ENCODE results near the gene PHC2.

DNA sequence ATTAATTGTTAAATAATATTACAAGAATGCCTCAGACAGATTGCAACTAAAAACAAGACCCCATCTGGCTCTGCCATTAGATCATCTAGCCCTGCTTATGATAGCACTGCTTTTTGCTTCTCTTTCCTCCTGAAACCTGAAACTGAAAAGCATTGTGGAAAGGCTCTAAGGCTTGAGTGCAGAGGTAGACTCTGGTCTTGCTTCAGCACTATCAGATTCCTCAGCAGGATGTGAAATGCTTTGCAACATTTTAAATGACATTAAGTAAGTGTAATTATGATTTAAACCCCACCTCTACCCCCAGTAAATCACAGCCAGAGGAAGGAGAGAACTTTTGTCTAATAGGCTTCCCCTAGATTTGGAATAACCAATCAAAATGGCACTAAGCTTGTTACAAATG, 32.9 kb downstream of the PHC2 start:
- TF ChIP-seq, protein P1, sequence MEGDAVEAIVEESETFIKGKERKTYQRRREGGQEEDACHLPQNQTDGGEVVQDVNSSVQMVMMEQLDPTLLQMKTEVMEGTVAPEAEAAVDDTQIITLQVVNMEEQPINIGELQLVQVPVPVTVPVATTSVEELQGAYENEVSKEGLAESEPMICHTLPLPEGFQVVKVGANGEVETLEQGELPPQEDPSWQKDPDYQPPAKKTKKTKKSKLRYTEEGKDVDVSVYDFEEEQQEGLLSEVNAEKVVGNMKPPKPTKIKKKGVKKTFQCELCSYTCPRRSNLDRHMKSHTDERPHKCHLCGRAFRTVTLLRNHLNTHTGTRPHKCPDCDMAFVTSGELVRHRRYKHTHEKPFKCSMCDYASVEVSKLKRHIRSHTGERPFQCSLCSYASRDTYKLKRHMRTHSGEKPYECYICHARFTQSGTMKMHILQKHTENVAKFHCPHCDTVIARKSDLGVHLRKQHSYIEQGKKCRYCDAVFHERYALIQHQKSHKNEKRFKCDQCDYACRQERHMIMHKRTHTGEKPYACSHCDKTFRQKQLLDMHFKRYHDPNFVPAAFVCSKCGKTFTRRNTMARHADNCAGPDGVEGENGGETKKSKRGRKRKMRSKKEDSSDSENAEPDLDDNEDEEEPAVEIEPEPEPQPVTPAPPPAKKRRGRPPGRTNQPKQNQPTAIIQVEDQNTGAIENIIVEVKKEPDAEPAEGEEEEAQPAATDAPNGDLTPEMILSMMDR (IDR thresholded peaks at IDR 0.05), result no peak
- no peak for TF ChIP-seq ZFX (IDR thresholded peaks at IDR 0.05; ENCODE audit: borderline replicate concordance)

Measured in 22Rv1 (cell line).